Measurements from ENCODE around the gene ELAPOR2. TPM values are rescaled to one million over a fixed set of nuclear protein-coding genes. Genes with fewer than 3 reads are reported as not detected.

Gene ELAPOR2
- total RNA-seq, 1 experiment from 2014 or later = 10.2 TPM

DNA sequence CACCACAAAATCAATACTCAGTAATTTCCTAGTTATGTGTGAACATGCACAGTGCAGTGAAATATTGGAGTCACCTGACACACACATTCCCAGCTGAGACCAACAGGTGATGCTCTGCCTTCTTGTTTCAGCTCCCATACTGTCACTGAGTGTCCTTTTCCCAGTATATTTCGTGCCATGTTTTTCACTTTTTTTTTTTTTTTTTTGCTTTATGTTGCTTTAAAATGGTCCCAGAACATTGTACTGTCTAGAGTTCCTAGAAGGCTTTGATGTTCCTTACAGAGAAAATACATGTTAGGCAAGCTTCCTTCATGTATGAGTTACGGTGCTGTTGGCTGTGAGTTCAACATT is 45.6 kb downstream of the ELAPOR2 start:
- Histone ChIP-seq H3K9me3 (ENCODE audit: low read length) (no peaks in the 10 kb centered on the region), H3K79me2 (ENCODE audit: low read length) (peaks cover 27% of the 10 kb centered on the region), H3K4me3 (ENCODE audit: low read length) (no peak overlapping the region), H3K9me2 (replicated peaks; ENCODE audit: low read length) (no peaks in the 10 kb centered on the region), H4K20me1 (ENCODE audit: low read length) (peaks cover 4% of the 10 kb centered on the region), H2AFZ (ENCODE audit: low read length) (no peak overlapping the region), H3F3A (ENCODE audit: low read length, unreplicated experiment) (no peaks in the 10 kb centered on the region), H3K27ac (ENCODE audit: low read length) (no peak overlapping the region), H3K36me3 (ENCODE audit: low read depth, low read length) (no peaks in the 10 kb centered on the region), H3K9ac (ENCODE audit: low read length) (no peak overlapping the region), H3K4me2 (ENCODE audit: low read length) (no peak overlapping the region), H3K4me1 (ENCODE audit: insufficient read depth, low read length) (peaks cover 7% of the 10 kb centered on the region), H3K27me3 (ENCODE audit: low read length) (no peaks in the 10 kb centered on the region)
- intact Hi-C loops (cut with micrococcal nuclease) = no loop called here
- ChIA-PET POLR2A (ENCODE audit: unreplicated experiment) (no interaction called here), CTCF (interaction anchor here (1.1 kb wide), 1 partner anchor 46 kb away, joined by 5 read pairs; the partner anchor contains the start of gene ELAPOR2)
- TF ChIP-seq, protein P1, sequence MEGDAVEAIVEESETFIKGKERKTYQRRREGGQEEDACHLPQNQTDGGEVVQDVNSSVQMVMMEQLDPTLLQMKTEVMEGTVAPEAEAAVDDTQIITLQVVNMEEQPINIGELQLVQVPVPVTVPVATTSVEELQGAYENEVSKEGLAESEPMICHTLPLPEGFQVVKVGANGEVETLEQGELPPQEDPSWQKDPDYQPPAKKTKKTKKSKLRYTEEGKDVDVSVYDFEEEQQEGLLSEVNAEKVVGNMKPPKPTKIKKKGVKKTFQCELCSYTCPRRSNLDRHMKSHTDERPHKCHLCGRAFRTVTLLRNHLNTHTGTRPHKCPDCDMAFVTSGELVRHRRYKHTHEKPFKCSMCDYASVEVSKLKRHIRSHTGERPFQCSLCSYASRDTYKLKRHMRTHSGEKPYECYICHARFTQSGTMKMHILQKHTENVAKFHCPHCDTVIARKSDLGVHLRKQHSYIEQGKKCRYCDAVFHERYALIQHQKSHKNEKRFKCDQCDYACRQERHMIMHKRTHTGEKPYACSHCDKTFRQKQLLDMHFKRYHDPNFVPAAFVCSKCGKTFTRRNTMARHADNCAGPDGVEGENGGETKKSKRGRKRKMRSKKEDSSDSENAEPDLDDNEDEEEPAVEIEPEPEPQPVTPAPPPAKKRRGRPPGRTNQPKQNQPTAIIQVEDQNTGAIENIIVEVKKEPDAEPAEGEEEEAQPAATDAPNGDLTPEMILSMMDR (conservative IDR thresholded peaks at IDR 0.05; ENCODE audit: low read depth, low read length) = no peak
- TF ChIP-seq EZH2phosphoT487 (IDR thresholded peaks at IDR 0.05; ENCODE audit: borderline replicate concordance, low read length) = no peak
- no peak for TF ChIP-seq EZH2 (IDR thresholded peaks at IDR 0.05; ENCODE audit: low read length, unreplicated experiment)
- no peak for ATAC-seq
- no peak for DNase-seq
- no TSS peak for BruUV-seq (replicated peaks)

DNA sequence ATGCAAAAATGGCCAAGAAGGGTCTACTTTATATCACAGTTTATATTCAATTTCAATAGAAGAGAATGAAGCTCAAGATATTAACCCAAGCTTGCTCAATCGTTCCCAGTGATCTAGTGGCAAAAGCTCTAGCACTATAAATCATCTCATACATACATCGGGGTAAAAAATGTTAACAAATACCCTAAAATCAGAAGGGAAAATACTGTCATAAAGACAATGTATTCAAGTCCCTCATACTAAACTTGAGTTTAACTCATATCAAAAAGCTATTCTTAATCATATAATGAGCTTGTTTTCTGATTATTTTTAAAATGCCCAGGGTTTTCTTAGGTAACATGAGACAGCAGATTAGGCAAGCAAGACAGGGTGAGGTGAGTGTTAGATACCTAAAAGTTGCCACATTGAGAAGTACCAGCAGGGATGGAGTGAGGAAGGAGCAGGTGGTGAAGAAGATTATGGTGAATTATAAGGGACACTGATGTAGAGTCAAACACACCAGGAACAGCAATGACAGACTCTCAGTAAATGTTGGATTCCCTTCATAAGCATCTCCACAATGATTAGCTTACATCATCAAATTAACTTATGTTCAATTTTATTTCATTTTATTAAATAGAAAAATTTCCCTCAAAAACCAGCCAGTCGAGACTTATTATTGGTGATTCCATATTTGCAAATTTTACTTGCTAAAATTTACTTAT is 46.2 kb downstream of the ELAPOR2 start:
- no TSS peak for BruUV-seq (replicated peaks)
- ChIA-PET POLR2A (ENCODE audit: unreplicated experiment) (no interaction called here), CTCF (interaction anchor here (1.1 kb wide), 1 partner anchor 47 kb away, joined by 5 read pairs; the partner anchor contains the start of gene ELAPOR2)
- H3K4me1 ChIP-seq (ENCODE audit: insufficient read depth, low read length) = peaks cover 7% of the 10 kb centered on the region
- no peak for DNase-seq
- no peak overlapping the region for H3K27ac ChIP-seq (ENCODE audit: low read length)
- H3K4me2 ChIP-seq (ENCODE audit: low read length) = no peak overlapping the region
- no peak overlapping the region for H3K9ac ChIP-seq (ENCODE audit: low read length)
- H2AFZ ChIP-seq (ENCODE audit: low read length) = no peak overlapping the region
- H3K36me3 ChIP-seq (ENCODE audit: low read depth, low read length) = no peaks in the 10 kb centered on the region
- H3K9me2 ChIP-seq (replicated peaks; ENCODE audit: low read length) = no peaks in the 10 kb centered on the region
- TF ChIP-seq EZH2 (IDR thresholded peaks at IDR 0.05; ENCODE audit: low read length, unreplicated experiment) (no peak), EZH2phosphoT487 (IDR thresholded peaks at IDR 0.05; ENCODE audit: borderline replicate concordance, low read length) (no peak)
- TF ChIP-seq, protein P1 (conservative IDR thresholded peaks at IDR 0.05; ENCODE audit: low read depth, low read length) = no peak
- no peaks in the 10 kb centered on the region for H3F3A ChIP-seq (ENCODE audit: low read length, unreplicated experiment)
- no peak overlapping the region for H3K4me3 ChIP-seq (ENCODE audit: low read length)
- peaks cover 4% of the 10 kb centered on the region for H4K20me1 ChIP-seq (ENCODE audit: low read length)
- no peaks in the 10 kb centered on the region for H3K27me3 ChIP-seq (ENCODE audit: low read length)
- intact Hi-C loops (cut with micrococcal nuclease) = no loop called here
- peaks cover 21% of the 10 kb centered on the region for H3K79me2 ChIP-seq (ENCODE audit: low read length)
- H3K9me3 ChIP-seq (ENCODE audit: low read length) = no peaks in the 10 kb centered on the region
- ATAC-seq = no peak

Other genes starting within 250 kb of the ELAPOR2 start
- gene DMTF1, start 92.8 kb upstream of the ELAPOR2 start, total RNA-seq (2014; rRNA removed) = 43.6 and 48.8 TPM in 2 replicates
- gene TMEM243, start 160.1 kb upstream of the ELAPOR2 start, total RNA-seq (2014; rRNA removed) = 16.6 and 18.8 TPM in 2 replicates

All from PC-3 (cell line).